SU-DHL-6 (cell line): Measurements from ENCODE around the gene SMARCD3.

Experiments
- H2AFZ ChIP-seq: fragments of 200-600 bp; sonication (generic); 2 replicates; pipeline ENCODE4 v1.6.1; 2014; ENCODE audit warnings: low read depth, mild to moderate bottlenecking, moderate library complexity, mixed read lengths, antibody characterized with exemption, low read length; ENCODE audit not compliant: severe bottlenecking
- H3F3A ChIP-seq: fragments of 200-600 bp; shearing (Covaris generic); 2 replicates; pipeline ENCODE4 v1.6.0; 2016; ENCODE audit warnings: antibody characterized with exemption, mild to moderate bottlenecking; ENCODE audit not compliant: insufficient read depth
- H3K27ac ChIP-seq: fragments of 200-600 bp; sonication (generic); 2 replicates; pipeline ENCODE4 v1.5.1; 2016; ENCODE audit warnings: low read depth, mild to moderate bottlenecking, low read length, moderate library complexity, mixed read lengths
- H3K27me3 ChIP-seq: fragments of 200-600 bp; sonication (generic), shearing (Covaris generic); 2 replicates; pipeline ENCODE4 v1.6.0; 2014; ENCODE audit warnings: mild to moderate bottlenecking, low read length
- H3K36me3 ChIP-seq: fragments of 200-600 bp; sonication (generic); 2 replicates; pipeline ENCODE4 v1.6.1; 2014; ENCODE audit warnings: mild to moderate bottlenecking, low read length, mixed read lengths
- H3K4me2 ChIP-seq: fragments of 300-600, 200-600 bp; shearing (Covaris generic), sonication (generic); 2 replicates; pipeline ENCODE4 v1.6.0; 2014; ENCODE audit warnings: low read length, low read depth, mild to moderate bottlenecking; ENCODE audit not compliant: poor library complexity, severe bottlenecking
- H3K4me3 ChIP-seq: fragments of 200-600 bp; sonication (generic); 2 replicates; pipeline ENCODE4 v1.5.1; 2014; ENCODE audit warnings: antibody characterized with exemption, low read length, mild to moderate bottlenecking, mixed read lengths; ENCODE audit not compliant: insufficient read depth, poor library complexity, severe bottlenecking
- H3K79me2 ChIP-seq: fragments of 200-600 bp; sonication (generic); 2 replicates; pipeline ENCODE4 v1.6.1; 2014; ENCODE audit warnings: mild to moderate bottlenecking, low read length, moderate library complexity; ENCODE audit not compliant: insufficient read depth
- H3K9ac ChIP-seq: fragments of 200-600 bp; sonication (generic); 2 replicates; pipeline ENCODE4 v1.7.0; 2014; ENCODE audit warnings: mild to moderate bottlenecking, low read length
- H3K9me2 ChIP-seq: fragments of 200-600 bp; sonication (generic); replicated peaks from 2 replicates; pipeline ENCODE4 v1.6.1; 2014; ENCODE audit warnings: low read length; ENCODE audit not compliant: insufficient read depth
- H3K9me3 ChIP-seq: fragments of 200-600 bp; sonication (generic); 2 replicates; pipeline ENCODE4 v1.6.1; 2014; ENCODE audit warnings: low read length, mixed read lengths; ENCODE audit not compliant: insufficient read depth
- H4K20me1 ChIP-seq: fragments of 200-600 bp; sonication (generic); 2 replicates; pipeline ENCODE4 v1.6.1; 2014; ENCODE audit warnings: low read depth, mild to moderate bottlenecking, antibody characterized with exemption, low read length, moderate library complexity, mixed read lengths
- CTCF ChIP-seq: fragments of 200-600 bp; sonication (generic); IDR thresholded peaks from one replicate; pipeline ENCODE4 v1.5.1; 2017; ENCODE audit warnings: antibody characterized with exemption, mild to moderate bottlenecking, low read length, moderate library complexity; ENCODE audit not compliant: insufficient read depth, poor library complexity, severe bottlenecking
- EZH2phosphoT487 ChIP-seq: fragments of 200-600 bp; sonication (generic), shearing (Covaris generic); conservative IDR thresholded peaks from 2 replicates; pipeline ENCODE4 v1.6.1; 2018; ENCODE audit warnings: mild to moderate bottlenecking, antibody characterized with exemption, low read length, moderate library complexity, mixed read lengths

SMARCD3 gene

DNA sequence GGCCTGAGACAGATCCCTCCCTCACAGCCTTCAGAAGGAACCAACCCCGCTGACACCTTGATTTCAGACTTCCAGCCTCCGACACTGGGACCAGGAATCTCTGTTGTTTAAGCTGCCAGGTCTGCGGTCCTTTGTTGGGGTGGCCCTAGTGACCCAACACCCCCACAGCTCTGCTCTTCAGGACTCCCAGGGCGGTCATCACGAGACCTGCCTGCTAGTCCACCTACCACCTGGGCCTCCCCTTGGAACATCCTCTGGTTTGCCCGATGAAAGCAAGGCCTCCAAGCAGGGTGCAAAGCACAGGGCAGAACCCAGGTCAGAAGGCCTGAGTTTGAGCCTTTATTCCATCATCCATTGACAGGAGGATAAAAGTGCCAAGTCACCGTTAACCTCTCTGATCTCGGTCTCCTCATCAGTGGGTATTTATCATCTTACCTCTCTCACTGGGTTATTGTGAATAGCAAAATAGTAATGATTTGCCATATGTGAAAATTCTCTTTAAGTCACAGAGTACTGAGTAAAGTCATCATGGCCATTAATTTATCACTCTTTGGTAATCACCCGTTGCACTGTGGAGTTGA, 16.9 kb upstream of the SMARCD3 start:
- Histone ChIP-seq H3K9ac (no peak overlapping the region), H3K36me3 (no peaks in the 10 kb centered on the region), H3K27ac (no peak overlapping the region), H2AFZ (no peak overlapping the region), H3K4me2 (no peak overlapping the region), H4K20me1 (no peaks in the 10 kb centered on the region), H3K9me3 (no peaks in the 10 kb centered on the region), H3K4me3 (no peak overlapping the region), H3K79me2 (no peaks in the 10 kb centered on the region), H3K27me3 (no peaks in the 10 kb centered on the region), H3K9me2 (no peaks in the 10 kb centered on the region), H3F3A (no peaks in the 10 kb centered on the region)
- no peak for TF ChIP-seq CTCF
- TF ChIP-seq EZH2phosphoT487 = no peak

DNA sequence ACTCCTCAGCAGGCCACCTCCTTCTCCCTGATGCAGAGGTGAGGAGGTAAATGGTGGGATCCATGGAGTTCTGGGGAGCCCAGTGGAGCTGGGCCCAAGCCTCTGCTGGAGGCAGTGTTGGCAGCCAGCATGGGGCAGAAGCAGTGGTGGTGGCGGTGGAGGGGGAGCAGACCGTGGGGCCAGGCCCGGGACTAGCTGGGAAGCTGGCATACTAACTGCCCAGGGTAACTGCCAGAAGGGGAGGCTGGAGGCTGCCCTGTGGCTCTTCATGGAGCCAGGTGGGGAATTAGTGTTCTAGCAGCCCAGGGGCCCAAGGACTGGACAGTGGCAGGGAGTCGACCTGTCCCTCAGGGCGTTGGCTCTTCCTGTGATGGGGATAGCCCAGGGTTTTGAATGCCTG, 16.1 kb upstream of the SMARCD3 start:
- H3K79me2 ChIP-seq = no peaks in the 10 kb centered on the region
- H4K20me1 ChIP-seq = no peaks in the 10 kb centered on the region
- no peaks in the 10 kb centered on the region for H3K36me3 ChIP-seq
- no peaks in the 10 kb centered on the region for H3K9me3 ChIP-seq
- no peaks in the 10 kb centered on the region for H3K9me2 ChIP-seq
- no peaks in the 10 kb centered on the region for H3K27me3 ChIP-seq
- H2AFZ ChIP-seq = no peak overlapping the region
- no peak overlapping the region for H3K9ac ChIP-seq
- H3K4me2 ChIP-seq = no peak overlapping the region
- H3K4me3 ChIP-seq = no peak overlapping the region
- H3F3A ChIP-seq = no peaks in the 10 kb centered on the region
- no peak overlapping the region for H3K27ac ChIP-seq
- TF ChIP-seq EZH2phosphoT487 (no peak), CTCF (no peak)

DNA sequence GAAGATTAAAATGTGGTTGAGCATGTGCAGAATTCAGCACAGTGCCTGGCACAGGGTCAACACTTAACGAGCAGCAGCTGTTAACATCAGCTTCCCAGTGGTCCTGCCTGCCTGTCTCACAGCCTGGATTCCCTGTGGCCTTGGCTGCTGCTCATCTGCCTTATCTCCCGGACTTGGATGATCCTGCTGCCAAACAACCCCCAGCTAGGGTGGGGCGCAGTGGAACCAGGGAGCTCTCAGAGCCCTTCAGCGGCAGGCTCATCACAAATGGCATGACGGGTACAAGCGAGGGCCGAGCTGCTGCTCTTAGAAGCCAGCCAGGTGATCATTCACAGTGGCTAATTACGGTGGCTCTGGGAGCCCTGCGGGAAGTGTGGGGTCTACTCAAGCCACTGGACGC, 13.0 kb upstream of the SMARCD3 start:
- H3K27me3 ChIP-seq = no peaks in the 10 kb centered on the region; the same call in 1 of the 2 replicates
- H2AFZ ChIP-seq = no peak overlapping the region
- no peaks in the 10 kb centered on the region for H3K9me3 ChIP-seq
- H3K27ac ChIP-seq = no peak overlapping the region
- TF ChIP-seq CTCF = no peak
- TF ChIP-seq EZH2phosphoT487 = no peak
- no peak overlapping the region for H3K4me3 ChIP-seq
- no peaks in the 10 kb centered on the region for H3K9me2 ChIP-seq
- no peak overlapping the region for H3K4me2 ChIP-seq
- H3K79me2 ChIP-seq = no peaks in the 10 kb centered on the region
- no peak overlapping the region for H3K9ac ChIP-seq
- no peaks in the 10 kb centered on the region for H3K36me3 ChIP-seq
- no peaks in the 10 kb centered on the region for H3F3A ChIP-seq
- no peaks in the 10 kb centered on the region for H4K20me1 ChIP-seq
